HG03378 (cell line): ENCODE data around the gene GPR17.
A peak's percentile ranks its signal among the peaks of the same experiment; 100 is the strongest.

Experiments
- ATAC-seq: cut with Tn5 transposase; IDR thresholded peaks from one replicate; pipeline ENCODE4 v1.9.1; 2021; ENCODE audit warnings: mild to moderate bottlenecking, moderate library complexity; ENCODE audit not compliant: unreplicated experiment

The GPR17 gene

DNA sequence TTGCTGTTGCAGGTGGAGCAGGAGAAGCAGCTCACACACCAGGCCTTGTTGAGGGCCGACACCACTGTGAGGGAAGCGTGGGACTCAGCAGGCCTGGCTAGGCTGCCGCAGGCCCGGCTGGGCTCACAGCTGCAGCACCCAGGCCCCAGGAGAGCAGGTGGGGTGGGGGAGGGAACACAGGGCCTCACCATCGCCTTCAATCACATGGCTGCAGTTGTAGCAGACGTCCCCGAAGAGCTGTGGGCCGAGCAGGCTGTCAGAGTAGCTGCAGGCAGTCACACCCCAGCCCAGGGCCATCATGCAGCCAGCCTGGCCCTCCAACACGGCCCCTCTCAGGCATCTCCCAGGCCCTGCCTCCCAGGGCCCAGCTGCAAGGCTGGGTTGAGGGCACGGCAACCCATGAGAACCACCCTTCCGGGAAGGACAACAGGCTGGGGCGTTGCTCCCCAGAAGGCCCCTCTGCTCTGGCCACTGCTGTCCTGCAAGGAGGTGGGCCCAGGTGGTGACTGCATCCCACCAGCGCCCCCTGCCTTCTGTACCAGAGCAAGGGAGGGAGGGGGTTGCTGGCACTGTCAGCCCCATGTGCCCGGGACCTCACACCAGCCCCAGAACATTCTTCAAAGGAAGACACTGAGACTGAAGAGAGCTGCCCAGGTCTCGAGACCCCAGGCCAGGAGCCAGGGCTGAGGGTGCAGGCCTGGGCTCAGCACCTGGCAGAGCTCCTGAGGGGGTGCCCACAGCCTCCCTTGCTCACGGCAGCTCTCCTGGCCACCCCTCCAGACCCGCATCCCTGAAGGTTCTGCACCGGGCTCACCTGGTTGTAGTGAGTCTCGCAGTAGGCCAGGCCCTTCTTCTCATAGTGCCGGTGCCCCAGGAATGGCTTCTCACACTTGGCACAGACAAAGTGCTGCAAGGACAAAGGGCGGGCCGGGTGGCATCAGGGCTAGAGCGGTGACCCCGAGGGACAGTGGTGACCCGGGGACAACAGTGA is 5.6 kb upstream of the GPR17 start:
- ATAC-seq = no peak

DNA sequence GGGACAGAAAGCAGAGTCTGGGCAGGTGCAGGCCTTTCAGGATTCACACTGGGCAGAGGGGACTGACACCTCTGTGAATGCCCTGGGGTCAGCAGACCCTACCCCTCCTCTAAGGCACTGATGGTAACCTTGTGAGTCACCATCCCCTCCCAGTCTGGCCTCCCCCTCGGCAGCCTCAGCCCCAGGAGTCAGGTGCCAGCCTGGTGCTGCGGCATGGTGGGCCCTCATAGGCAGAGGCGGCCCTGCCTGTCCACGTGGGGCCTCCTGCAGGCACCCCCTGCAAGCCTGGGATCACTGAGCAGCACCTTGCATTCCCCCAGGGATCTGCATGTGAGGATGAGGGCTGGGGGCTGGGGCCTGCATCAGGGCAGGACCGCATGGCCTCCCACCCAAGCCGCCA is 4.8 kb upstream of the GPR17 start:
- ATAC-seq = no peak

DNA sequence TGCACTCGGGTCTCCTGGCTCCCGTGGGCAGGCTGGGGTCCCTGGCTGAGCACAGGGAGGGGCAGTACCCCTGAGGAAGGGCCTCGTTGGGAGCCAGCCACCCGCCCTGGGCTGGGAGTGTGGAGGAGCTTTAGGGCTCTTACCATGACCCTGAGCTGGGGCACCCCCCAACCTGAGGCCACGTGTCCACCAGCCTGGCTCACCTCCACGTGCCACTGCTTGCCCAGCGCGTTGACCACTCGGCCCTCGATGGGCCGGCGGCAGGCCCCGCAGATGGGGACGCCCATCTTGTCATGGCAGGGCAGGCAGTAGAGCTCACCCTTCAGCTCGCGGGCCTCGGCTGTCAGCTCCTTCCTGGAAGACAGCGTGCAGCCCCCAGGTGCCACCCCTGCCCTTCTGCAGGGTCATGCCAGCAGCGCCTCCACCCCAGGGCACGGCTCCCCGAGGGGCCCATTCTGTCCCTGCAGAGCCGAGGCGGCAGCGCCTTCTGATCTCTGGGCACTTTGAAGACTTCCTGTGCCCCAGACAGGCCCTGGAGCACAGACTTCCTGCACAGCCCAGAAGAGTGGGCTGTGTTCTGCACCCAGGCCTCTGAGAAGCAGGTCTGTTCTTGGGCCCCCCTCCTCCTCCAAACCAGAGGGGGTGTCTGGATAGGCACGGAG is 4.0 kb upstream of the GPR17 start:
- ATAC-seq = no peak

DNA sequence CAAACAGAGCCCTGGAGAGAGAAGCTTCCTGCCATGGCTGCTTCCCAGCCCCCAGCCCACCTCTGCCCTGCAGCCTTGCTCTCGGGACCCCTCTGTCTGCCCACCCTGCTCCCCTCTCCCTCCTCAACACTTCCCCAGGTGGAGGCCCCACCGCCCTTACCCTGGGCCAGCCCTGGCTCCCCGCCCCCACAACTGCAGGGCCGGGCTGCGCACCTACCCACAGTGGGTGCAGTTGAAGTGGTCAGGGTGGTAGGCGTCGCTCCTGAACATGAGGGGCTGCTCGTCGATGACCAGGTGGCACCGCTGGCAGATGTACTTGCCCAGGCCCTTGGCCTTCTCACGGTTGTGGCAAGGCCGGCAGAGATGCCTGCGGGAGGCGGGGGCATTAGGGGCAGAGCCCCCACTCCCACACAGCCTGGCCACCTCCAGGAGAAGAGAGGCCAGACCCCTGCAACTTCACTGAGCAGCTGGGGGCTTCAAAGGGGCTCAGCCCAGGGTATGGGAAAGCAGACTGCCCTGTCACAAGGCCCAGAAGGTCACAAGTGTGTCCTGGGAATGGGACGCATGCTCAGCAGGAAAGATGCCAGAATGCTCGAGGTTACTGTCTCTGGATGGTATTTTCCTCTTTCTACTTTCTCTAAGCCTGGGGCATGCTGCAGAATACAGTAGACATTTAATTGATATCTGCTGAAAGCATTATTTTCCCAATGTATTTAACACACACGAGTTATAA is 3.1 kb upstream of the GPR17 start:
- no peak for ATAC-seq

DNA sequence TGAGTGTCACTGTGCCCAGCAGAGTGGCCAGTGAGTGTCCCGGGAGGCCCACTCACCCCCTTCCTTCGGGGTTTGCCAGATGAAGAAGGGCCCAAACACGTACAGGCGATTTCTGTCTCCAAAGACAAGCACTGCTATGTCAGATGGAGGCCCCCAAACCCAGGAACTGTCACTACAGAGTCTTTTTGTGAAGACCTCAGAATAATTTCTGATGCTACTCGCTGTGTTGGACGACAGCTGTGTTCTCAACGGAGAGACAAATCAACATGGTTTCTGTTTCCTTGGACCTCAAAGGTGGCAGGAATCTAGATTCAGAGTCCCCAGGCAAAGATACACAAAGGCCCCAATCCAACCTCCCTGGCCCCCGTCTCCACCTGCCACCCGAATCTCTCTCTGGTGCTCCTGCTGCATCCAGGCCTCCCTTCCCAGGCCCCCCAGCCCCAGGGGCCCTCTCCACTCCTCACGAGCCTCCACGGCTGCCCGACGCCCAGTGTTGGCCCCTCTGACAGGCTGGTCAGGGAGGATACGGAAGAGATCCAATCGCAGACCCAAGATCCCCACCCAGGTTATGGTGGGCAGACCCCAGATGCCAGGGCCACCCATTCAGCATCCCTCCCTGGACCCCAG is 2.4 kb upstream of the GPR17 start:
- ATAC-seq = no peak

DNA sequence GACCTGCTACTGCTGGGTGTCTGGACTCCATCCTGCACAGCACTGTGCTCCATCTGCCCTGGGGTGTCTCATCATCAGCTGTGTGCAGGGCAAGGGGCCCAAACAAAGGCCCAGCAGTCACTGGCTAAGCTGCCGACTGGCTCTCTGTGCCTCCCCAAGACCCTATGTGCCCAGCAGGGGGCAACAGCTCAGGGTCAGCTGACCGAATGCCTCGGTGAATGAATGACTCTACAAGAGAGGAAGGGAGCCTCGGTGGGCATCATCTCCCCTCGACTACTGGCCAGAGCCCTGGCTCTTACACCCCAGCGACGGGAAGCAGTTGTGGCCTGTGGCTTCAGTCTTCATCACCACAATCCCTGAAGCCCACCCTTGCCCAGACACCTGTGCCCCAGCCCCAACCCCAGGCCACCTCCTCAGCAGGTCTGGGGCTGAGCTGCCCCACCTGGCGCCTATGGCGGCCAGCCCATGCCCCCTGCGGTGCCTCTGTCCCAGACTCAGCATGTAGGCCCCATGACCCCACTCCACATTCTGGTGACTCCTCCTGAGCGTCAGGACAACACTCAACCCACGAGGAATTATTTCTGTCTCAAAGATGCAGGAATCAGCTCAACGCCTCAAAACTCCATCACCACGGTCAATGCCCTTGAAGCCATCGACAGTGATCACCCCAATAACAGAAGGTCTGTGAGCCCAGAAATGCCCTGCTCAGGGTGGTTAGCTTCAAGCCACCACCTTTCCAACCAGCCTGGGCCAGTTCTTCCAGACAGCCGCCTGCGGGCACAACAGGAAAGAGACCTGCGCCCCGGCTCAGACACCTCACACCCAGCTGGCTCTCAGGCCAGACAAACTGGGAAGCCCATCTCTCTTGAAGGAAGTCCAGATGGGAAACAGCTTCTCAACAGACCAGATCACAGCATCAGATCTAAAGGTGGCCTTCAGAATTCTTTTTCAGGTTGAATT is 1.6 kb upstream of the GPR17 start:
- ATAC-seq = no peak

DNA sequence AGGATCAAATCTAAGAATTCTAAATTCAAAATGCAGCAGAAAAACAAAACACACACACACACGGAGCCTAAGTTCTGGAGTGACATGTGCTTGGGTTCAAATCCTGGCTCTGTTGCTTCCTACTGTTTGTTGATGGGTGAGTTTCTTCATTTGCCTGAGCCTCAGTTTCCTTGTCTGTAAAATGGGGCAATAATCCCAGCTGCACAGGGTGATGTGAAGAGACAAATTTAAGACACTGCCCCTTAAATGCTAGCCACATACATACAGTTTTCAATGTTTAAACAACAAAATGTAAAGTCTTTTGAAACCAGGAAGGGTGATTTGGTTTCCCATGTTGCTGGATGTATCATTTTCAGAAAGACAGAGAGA is 943 bp upstream of the GPR17 start:
- no peak for ATAC-seq

DNA sequence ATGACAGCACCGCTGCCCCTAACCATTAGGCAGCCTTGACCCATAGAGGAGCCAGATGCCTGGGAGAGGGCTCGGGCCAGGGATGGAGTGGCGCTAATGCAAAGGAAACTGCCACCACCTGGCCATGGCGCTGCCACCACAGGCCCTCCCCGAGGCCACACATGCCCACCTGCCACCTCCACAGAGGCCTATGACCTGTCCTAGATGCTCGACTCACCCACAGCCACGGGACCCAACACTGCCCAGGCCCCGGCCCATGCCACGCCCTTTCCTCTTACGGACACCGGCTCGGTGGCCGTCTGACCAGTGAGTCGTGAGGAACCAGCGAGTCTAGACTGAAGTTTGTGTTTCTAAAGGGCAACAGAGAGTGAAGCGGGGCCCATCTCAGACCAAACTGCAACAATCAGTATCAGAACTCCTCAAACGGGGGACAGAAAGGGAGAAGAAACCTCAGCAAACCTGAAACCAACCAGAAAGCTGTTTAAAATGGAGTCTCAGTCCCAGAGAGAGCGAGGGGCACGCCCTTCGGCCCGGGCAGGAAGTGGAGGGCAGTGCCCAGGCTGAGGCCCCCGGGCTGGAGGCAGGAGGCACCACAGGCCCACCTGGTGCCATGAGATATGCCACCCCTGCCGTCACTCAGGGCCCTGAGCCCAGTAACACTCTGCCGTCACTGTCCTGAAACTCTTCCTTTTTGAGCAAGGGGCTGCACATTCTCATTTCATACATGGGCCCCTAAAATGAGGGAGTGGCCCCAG is 711 bp downstream of the GPR17 start:
- no peak for ATAC-seq

DNA sequence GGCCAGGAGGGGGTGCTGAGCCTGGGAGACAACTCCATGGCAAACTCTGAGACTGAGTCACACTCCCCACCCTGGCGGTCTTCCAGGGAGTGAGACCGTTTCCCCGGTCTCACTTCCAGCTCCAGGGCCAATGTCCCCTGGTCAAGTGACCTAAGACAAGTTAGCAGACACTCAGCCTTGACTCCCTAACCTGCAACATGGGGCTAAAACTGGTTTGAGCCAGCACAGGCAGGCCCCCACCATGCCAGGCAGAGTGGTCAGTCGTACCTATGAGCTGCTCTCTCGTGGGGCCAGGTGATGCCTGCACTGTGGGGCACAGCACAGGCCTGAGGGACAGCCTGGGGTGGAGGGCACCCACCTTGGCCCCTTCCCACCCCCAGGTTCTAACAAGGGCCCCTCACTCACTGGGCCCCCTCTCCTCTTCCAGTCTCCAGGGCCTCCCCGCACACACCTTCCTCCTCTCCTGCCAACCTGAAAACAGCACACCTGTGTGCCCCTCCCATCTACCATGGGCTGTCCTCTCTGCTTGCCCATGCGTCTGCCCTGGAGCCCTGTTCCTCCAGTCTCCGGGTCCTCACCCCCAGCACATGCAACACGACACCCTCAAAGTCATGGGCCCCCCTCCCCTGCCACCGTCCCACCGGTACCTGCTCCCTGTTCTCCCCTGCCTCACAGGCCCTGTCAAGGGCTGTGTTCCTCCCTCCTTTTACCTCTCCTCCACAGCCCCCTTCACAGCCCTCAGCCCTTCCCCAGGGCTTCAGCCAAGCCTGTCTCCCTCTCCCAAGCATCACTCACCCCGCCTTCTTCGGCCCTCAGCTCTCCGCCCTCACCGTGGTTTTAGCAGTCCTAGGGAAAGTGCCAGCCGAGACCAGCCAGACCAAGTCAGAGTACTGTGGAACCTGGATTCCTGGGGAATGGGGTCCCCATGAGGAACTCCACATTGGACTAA is 1.6 kb downstream of the GPR17 start:
- no peak for ATAC-seq

DNA sequence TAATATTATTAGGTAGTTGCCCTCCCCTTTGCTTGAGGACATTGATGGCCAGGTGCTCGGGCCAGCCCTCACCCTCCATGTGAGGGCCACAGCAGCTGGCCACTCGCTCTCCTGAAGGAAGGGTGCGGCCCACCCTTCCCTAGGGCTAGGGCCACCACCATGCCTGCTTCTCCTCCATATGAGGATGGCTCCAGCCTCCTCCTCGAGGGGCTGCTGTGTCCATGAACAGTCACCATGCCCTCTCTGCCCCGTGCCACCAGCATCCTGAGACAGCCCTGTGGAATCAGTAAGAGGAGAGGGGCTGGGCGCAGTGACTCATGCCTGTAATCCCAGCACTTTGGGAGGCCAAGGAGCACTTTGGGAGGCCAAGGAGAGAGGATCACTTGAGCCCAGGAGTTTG is 2.4 kb downstream of the GPR17 start:
- no peak for ATAC-seq

DNA sequence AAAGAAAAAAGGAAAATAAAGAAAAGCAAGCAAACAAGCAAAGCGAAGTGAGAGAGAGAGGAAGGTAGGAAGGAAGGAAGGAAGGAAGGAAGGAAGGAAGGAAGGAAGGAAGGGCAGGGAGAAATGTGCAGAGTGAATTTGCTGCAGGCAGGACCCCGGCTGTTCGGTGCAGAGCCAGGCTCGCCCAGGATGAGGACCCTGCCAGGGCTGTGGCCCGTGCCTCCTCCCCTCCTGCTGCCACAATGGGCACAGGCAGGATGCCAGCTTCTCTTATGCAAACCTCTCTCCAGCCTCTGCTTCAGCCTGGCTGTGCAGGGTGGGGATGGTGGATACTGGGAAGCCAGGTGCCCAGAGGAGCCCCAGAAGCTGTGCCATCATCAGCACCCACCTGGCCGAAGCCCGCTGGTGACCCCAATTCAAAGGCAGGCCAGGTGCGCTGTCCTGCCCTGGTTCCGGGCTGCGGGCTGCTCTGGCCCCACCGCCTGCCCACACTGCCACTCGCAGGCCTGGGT is 3.2 kb downstream of the GPR17 start:
- ATAC-seq = no peak

DNA sequence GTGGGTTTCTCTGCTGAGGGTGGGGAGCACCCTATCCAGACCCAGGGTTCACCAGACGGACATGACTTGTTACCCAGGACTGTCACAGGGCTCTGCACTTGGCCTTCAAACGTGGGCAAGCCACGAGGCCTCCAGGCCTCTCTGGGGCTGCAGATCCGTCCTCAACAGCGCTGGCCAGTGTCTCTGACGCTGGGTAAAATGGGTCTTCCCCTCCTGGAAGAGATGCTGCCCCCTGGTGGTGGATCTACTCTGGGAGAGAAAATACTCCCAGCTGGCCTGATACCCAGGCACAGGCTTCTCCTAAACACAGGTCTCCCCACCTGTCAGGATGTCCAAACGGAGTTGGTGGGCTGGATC is 3.7 kb downstream of the GPR17 start:
- peak; percentile 74 for ATAC-seq

DNA sequence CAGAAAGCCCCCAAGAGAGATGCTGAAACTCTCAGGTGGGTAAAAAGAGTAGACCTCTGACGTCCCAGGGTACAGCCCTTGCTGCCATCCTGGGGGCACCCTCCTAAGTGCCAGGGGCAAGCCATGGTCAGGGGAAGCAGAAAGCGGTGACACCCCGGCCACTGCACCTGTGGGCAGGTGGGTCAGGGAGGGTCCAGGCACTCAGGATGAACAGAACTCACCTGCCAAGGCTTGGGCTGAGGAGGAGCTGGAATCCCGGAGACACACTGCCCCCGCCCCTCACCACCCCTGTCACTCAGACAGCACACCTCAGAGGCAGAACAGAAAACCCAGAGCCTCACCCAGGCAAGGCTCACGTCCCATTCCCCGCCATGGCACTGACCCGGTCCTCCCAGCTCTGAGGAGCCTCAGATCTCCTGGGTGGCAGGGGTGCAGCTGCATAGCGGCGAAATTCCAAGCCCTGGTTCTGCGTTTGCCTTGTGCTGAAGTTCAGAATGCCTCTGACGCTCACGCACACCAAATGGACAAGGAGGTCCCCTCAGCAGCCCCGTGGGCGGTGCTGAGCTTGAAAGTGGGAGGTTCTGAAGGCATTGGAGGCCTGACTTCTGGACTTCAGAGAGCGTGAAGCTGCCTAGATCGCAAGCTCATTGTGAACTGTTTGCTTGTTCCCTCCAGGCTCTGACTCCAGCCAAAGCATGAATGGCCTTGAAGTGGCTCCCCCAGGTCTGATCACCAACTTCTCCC is 4.3 kb downstream of the GPR17 start:
- ATAC-seq = peak; percentile 15

DNA sequence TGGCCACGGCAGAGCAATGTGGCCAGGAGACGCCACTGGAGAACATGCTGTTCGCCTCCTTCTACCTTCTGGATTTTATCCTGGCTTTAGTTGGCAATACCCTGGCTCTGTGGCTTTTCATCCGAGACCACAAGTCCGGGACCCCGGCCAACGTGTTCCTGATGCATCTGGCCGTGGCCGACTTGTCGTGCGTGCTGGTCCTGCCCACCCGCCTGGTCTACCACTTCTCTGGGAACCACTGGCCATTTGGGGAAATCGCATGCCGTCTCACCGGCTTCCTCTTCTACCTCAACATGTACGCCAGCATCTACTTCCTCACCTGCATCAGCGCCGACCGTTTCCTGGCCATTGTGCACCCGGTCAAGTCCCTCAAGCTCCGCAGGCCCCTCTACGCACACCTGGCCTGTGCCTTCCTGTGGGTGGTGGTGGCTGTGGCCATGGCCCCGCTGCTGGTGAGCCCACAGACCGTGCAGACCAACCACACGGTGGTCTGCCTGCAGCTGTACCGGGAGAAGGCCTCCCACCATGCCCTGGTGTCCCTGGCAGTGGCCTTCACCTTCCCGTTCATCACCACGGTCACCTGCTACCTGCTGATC is 4.9 kb downstream of the GPR17 start:
- ATAC-seq = no peak

DNA sequence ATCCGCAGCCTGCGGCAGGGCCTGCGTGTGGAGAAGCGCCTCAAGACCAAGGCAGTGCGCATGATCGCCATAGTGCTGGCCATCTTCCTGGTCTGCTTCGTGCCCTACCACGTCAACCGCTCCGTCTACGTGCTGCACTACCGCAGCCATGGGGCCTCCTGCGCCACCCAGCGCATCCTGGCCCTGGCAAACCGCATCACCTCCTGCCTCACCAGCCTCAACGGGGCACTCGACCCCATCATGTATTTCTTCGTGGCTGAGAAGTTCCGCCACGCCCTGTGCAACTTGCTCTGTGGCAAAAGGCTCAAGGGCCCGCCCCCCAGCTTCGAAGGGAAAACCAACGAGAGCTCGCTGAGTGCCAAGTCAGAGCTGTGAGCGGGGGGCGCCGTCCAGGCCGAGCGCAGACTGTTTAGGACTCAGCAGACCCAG is 5.4 kb downstream of the GPR17 start:
- ATAC-seq = no peak

DNA sequence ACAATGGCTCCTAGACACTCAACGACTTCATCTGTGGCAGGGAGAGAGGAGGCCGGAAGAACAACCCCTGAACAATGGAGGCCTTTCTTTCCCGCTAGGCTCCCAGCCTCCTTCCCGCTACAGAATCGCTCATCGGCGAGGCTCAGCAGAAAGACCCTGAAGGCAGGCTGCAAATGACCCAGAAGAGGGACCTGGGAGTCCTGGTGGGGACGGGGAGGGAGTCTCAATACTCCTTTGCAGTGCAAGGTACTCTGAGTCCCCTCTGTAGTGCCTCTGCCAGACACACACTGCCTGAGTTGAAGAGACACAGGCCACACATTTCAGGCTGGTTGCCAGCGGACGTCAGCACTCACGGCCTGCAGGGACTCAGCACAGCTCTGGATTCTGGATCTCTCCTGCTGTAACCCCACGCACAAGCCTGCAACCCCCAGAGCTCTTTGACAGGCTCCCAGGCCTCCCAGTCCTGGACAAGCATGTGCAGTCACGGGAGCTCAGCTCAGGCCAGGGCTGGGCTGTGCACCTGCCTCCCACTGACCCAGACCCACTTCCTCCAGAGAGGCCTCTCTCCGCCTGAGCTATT is 6.1 kb downstream of the GPR17 start:
- no peak for ATAC-seq
